Measurements from ENCODE around the gene VASH2.

VASH2 gene

DNA sequence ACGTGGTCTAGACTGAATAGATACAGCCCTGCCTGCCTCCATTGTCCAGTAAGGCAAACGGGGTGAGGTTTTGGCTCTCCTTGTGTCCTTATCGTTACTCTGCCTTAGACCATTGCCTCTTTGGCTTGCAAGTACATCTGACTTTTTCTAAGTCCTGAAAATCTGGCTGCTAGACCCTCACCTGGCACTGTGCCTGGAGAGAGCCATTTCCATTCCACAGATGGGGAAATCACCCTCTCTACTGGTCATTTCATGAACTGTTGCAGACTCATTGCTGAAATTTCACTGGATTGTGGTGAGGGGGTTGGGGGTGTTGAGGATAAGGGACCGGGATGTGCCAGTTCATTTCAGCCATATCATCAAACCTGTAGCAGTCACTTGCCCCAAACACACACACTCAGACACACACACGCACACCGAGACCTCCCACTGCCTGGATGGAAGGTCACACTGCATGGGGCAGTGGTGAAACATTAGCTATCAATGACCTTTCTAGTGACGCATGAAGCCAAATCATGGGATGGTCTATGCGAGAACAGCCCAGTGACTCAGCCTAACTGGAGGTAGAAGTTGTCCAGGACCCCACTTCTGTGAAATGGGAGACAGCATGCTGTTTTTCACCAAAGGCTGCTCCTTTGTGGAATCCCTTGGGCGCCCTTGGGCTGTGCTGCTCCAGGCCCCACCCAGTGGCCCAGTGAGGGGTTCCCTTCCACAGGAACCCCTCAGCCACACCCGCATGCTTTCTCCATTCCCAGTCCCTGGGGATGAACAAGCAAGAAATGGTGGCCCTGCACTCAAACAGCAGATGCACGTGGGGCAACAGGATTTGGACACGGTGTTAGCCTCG lies 34.9 kb upstream of the VASH2 start:
- Histone ChIP-seq H3K4me3 (ENCODE audit: low read depth, low read length) (peak overlapping the region; percentile 44), H3K4me1 (ENCODE audit: control insufficient read depth, insufficient read depth, low read length) (peaks cover 18% of the 10 kb centered on the region), H3K36me3 (ENCODE audit: control insufficient read depth, insufficient read depth, low read length) (no peaks in the 10 kb centered on the region), H3K27me3 (ENCODE audit: control insufficient read depth, insufficient read depth, low read length) (no peaks in the 10 kb centered on the region), H3K9me3 (ENCODE audit: control insufficient read depth, insufficient read depth, low read length) (no peaks in the 10 kb centered on the region), H3K9ac (ENCODE audit: low read depth, low read length) (peak overlapping the region; percentile 86)

GRCh38 chr1:212916481-212917133 lies 33.7 kb upstream of the VASH2 start:
- peak overlapping the region; percentile 45 for H3K4me3 ChIP-seq (ENCODE audit: low read depth, low read length)
- no peaks in the 10 kb centered on the region for H3K9me3 ChIP-seq (ENCODE audit: control insufficient read depth, insufficient read depth, low read length)
- no peaks in the 10 kb centered on the region for H3K36me3 ChIP-seq (ENCODE audit: control insufficient read depth, insufficient read depth, low read length)
- no peaks in the 10 kb centered on the region for H3K27me3 ChIP-seq (ENCODE audit: control insufficient read depth, insufficient read depth, low read length)
- peaks cover 18% of the 10 kb centered on the region for H3K4me1 ChIP-seq (ENCODE audit: control insufficient read depth, insufficient read depth, low read length)
- H3K9ac ChIP-seq (ENCODE audit: low read depth, low read length): peak overlapping the region; percentile 66

GRCh38 chr1:212917134-212917485 lies 33.2 kb upstream of the VASH2 start:
- H3K4me1 ChIP-seq (ENCODE audit: control insufficient read depth, insufficient read depth, low read length): peaks cover 18% of the 10 kb centered on the region
- H3K9ac ChIP-seq (ENCODE audit: low read depth, low read length): peak overlapping the region; percentile 66
- H3K4me3 ChIP-seq (ENCODE audit: low read depth, low read length): peak overlapping the region; percentile 45
- H3K27me3 ChIP-seq (ENCODE audit: control insufficient read depth, insufficient read depth, low read length): no peaks in the 10 kb centered on the region
- no peaks in the 10 kb centered on the region for H3K9me3 ChIP-seq (ENCODE audit: control insufficient read depth, insufficient read depth, low read length)
- no peaks in the 10 kb centered on the region for H3K36me3 ChIP-seq (ENCODE audit: control insufficient read depth, insufficient read depth, low read length)

DNA sequence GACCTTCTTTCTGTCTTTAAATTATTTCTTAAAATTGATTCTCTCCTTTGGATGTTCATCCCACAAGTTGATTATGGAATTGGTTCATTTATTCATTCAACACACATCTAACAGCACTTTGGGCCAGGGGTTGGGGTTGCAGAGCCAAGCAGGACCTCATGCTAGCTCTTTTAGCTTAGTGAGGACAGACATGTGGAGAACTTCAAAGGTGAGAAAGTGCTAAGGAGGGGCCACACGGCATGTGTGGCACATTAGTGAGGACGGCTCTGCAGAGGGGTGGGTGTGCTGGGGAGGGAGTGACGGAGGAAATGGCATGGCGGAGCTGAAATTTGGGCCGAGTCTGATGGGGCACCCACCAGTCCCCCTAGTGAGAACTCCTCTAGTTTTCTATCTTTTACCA lies 32.5 kb upstream of the VASH2 start:
- H3K27me3 ChIP-seq (ENCODE audit: control insufficient read depth, insufficient read depth, low read length): no peaks in the 10 kb centered on the region
- no peaks in the 10 kb centered on the region for H3K36me3 ChIP-seq (ENCODE audit: control insufficient read depth, insufficient read depth, low read length)
- H3K4me1 ChIP-seq (ENCODE audit: control insufficient read depth, insufficient read depth, low read length): peaks cover 18% of the 10 kb centered on the region
- no peak overlapping the region for H3K9ac ChIP-seq (ENCODE audit: low read depth, low read length)
- no peak overlapping the region for H3K4me3 ChIP-seq (ENCODE audit: low read depth, low read length)
- no peaks in the 10 kb centered on the region for H3K9me3 ChIP-seq (ENCODE audit: control insufficient read depth, insufficient read depth, low read length)

- no peaks in the 10 kb centered on the region for H3K27me3 ChIP-seq (ENCODE audit: control insufficient read depth, insufficient read depth, low read length)
- H3K36me3 ChIP-seq (ENCODE audit: control insufficient read depth, insufficient read depth, low read length): no peaks in the 10 kb centered on the region
- peaks cover 18% of the 10 kb centered on the region for H3K4me1 ChIP-seq (ENCODE audit: control insufficient read depth, insufficient read depth, low read length)
- no peak overlapping the region for H3K4me3 ChIP-seq (ENCODE audit: low read depth, low read length)
- no peak overlapping the region for H3K9ac ChIP-seq (ENCODE audit: low read depth, low read length)
- H3K9me3 ChIP-seq (ENCODE audit: control insufficient read depth, insufficient read depth, low read length): no peaks in the 10 kb centered on the region
These were observed 31.5 kb upstream of the VASH2 start for GRCh38 chr1:212918824-212919223.

DNA sequence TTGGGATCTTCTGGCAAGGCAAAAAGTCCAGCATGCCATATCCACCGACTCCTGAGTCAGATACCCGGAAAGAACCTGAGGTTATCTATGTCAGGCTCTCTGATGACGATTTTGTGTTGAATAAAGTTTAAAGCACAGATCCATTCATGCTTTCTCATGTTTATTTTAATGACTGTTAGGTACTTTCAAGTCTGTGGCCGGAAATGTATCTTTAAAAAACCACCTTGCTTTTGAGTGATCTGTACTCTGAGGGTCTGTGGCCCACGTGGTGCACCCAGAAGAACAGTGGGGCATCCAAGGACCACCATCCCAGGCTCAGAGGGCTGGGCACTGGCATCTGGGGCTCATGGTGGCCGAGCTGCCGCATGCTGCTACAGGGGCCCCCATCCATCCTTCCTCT lies 30.1 kb upstream of the VASH2 start:
- H3K9ac ChIP-seq (ENCODE audit: low read depth, low read length): no peak overlapping the region
- no peaks in the 10 kb centered on the region for H3K36me3 ChIP-seq (ENCODE audit: control insufficient read depth, insufficient read depth, low read length)
- no peaks in the 10 kb centered on the region for H3K9me3 ChIP-seq (ENCODE audit: control insufficient read depth, insufficient read depth, low read length)
- no peak overlapping the region for H3K4me3 ChIP-seq (ENCODE audit: low read depth, low read length)
- no peaks in the 10 kb centered on the region for H3K27me3 ChIP-seq (ENCODE audit: control insufficient read depth, insufficient read depth, low read length)
- peaks cover 12% of the 10 kb centered on the region for H3K4me1 ChIP-seq (ENCODE audit: control insufficient read depth, insufficient read depth, low read length)

GRCh38 chr1:212920896-212921295 lies 29.4 kb upstream of the VASH2 start:
- no peaks in the 10 kb centered on the region for H3K9me3 ChIP-seq (ENCODE audit: control insufficient read depth, insufficient read depth, low read length)
- no peaks in the 10 kb centered on the region for H3K36me3 ChIP-seq (ENCODE audit: control insufficient read depth, insufficient read depth, low read length)
- peaks cover 8% of the 10 kb centered on the region for H3K4me1 ChIP-seq (ENCODE audit: control insufficient read depth, insufficient read depth, low read length)
- no peak overlapping the region for H3K4me3 ChIP-seq (ENCODE audit: low read depth, low read length)
- H3K9ac ChIP-seq (ENCODE audit: low read depth, low read length): no peak overlapping the region
- no peaks in the 10 kb centered on the region for H3K27me3 ChIP-seq (ENCODE audit: control insufficient read depth, insufficient read depth, low read length)

GRCh38 chr1:212922016-212922415 lies 28.3 kb upstream of the VASH2 start:
- no peaks in the 10 kb centered on the region for H3K9me3 ChIP-seq (ENCODE audit: control insufficient read depth, insufficient read depth, low read length)
- no peak overlapping the region for H3K9ac ChIP-seq (ENCODE audit: low read depth, low read length)
- peaks cover 4% of the 10 kb centered on the region for H3K4me1 ChIP-seq (ENCODE audit: control insufficient read depth, insufficient read depth, low read length)
- H3K4me3 ChIP-seq (ENCODE audit: low read depth, low read length): no peak overlapping the region
- no peaks in the 10 kb centered on the region for H3K36me3 ChIP-seq (ENCODE audit: control insufficient read depth, insufficient read depth, low read length)
- H3K27me3 ChIP-seq (ENCODE audit: control insufficient read depth, insufficient read depth, low read length): no peaks in the 10 kb centered on the region

DNA sequence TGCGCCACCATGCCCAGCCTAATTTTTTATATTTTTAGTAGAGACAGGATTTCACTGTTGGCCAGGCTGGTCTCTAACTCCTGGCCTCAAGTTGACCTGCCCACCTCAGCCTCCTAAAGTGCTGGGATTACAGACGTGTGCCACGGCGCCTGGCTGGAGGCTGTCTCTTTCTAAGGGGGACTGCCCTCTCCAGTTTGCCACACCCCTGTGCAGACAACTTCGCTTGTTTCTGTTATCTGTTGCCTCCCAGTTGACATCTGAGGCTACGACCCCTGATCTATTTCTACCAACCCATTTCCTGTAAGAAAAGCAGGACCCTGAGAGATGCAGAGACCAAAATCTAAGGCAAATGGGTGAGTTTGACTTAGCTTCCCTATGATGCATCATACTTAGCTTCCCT lies 24.0 kb upstream of the VASH2 start:
- Histone ChIP-seq H3K36me3 (ENCODE audit: control insufficient read depth, insufficient read depth, low read length) (no peaks in the 10 kb centered on the region), H3K9ac (ENCODE audit: low read depth, low read length) (no peak overlapping the region), H3K4me3 (ENCODE audit: low read depth, low read length) (no peak overlapping the region), H3K27me3 (ENCODE audit: control insufficient read depth, insufficient read depth, low read length) (no peaks in the 10 kb centered on the region), H3K9me3 (ENCODE audit: control insufficient read depth, insufficient read depth, low read length) (no peaks in the 10 kb centered on the region), H3K4me1 (ENCODE audit: control insufficient read depth, insufficient read depth, low read length) (peaks cover 16% of the 10 kb centered on the region)

GRCh38 chr1:212928323-212929291 lies 21.7 kb upstream of the VASH2 start:
- Histone ChIP-seq H3K4me3 (ENCODE audit: low read depth, low read length) (no peak overlapping the region), H3K36me3 (ENCODE audit: control insufficient read depth, insufficient read depth, low read length) (no peaks in the 10 kb centered on the region), H3K9ac (ENCODE audit: low read depth, low read length) (peak overlapping the region; percentile 61), H3K27me3 (ENCODE audit: control insufficient read depth, insufficient read depth, low read length) (no peaks in the 10 kb centered on the region), H3K9me3 (ENCODE audit: control insufficient read depth, insufficient read depth, low read length) (no peaks in the 10 kb centered on the region), H3K4me1 (ENCODE audit: control insufficient read depth, insufficient read depth, low read length) (peaks cover 18% of the 10 kb centered on the region)

GRCh38 chr1:212930986-212931678 lies 19.2 kb upstream of the VASH2 start:
- H3K9ac ChIP-seq (ENCODE audit: low read depth, low read length): no peak overlapping the region

More at GRCh38 chr1:212930986-212931678, 19.2 kb upstream of the VASH2 start:
- H3K9me3 ChIP-seq (ENCODE audit: control insufficient read depth, insufficient read depth, low read length): no peaks in the 10 kb centered on the region
- H3K36me3 ChIP-seq (ENCODE audit: control insufficient read depth, insufficient read depth, low read length): no peaks in the 10 kb centered on the region
- no peak overlapping the region for H3K4me3 ChIP-seq (ENCODE audit: low read depth, low read length)
- H3K27me3 ChIP-seq (ENCODE audit: control insufficient read depth, insufficient read depth, low read length): peaks cover 9% of the 10 kb centered on the region
- peaks cover 27% of the 10 kb centered on the region for H3K4me1 ChIP-seq (ENCODE audit: control insufficient read depth, insufficient read depth, low read length)
